B cell (primary cell): ENCODE data around the gene MRPS9. TPM values are rescaled to one million over a fixed set of nuclear protein-coding genes. Genes with fewer than 3 reads are reported as not detected.

Experiments
- ATAC-seq: fragments of 200-7000 bp; cut with Tn5 transposase; one replicate; pipeline ENCODE4 v1.10.0; 2021; ENCODE audit warnings: low read depth, mild to moderate bottlenecking, moderate number of reproducible peaks, moderate library complexity
- CTCF ChIA-PET: fragments of 350-600 bp; sonication (Branson Sonifier 250); formaldehyde crosslinking; loops from one replicate; lab custom pipeline; 2021; ENCODE audit warnings: antibody characterized with exemption, inconsistent platforms; lab: Charles Lee
- POLR2A ChIA-PET: fragments of 350-600 bp; sonication (Branson Sonifier 250); formaldehyde crosslinking; loops from one replicate; lab custom pipeline; 2021; ENCODE audit warnings: antibody characterized with exemption; lab: Charles Lee
- DNase-seq: peaks from one replicate; pipeline ENCODE4 v3.0.0; 2013
- H2AFZ ChIP-seq: 2 replicates; pipeline ENCODE4 v1.6.1; 2012; ENCODE audit warnings: mild to moderate bottlenecking, low read depth, low read length; ENCODE audit not compliant: insufficient read depth, poor library complexity, severe bottlenecking
- H3K27ac ChIP-seq, 2 donors: 1 replicate in 1 of 2; 2 replicates in 1 of 2; pipeline ENCODE4 v1.5.1; 2012 to 2013; ENCODE audit warnings: low read length in 2 of 2, mild to moderate bottlenecking in 2 of 2, moderate library complexity in 1 of 2
- H3K27me3 ChIP-seq, 4 experiments: fragments of 200-600 bp in 1 of 4; sonication (generic) in 1 of 4; replicated peaks in 1 of 4; 1 replicate in 2 of 4; 2 replicates in 2 of 4; pipeline versions ENCODE4 v1.6.1 to v1.7.0; 2013 to 2016; ENCODE audit warnings: low read length in 3 of 4, mild to moderate bottlenecking in 2 of 4, mixed read lengths in 1 of 4, moderate library complexity in 1 of 4; ENCODE audit not compliant: insufficient read depth in 4 of 4, control insufficient read depth in 3 of 4; ENCODE audit errors: control extremely low read depth in 1 of 4
- H3K36me3 ChIP-seq, 2 experiments: replicated peaks in 1 of 2; 1 replicate in 1 of 2; 2 replicates in 1 of 2; pipeline versions ENCODE4 v1.6.1 to v1.7.1; 2013; ENCODE audit warnings: low read length in 1 of 2; ENCODE audit not compliant: insufficient read depth in 2 of 2, control insufficient read depth in 1 of 2; ENCODE audit errors: control extremely low read depth in 1 of 2, extremely low read depth in 1 of 2
- H3K4me1 ChIP-seq, 2 donors: fragments of 200-600 bp in 1 of 2; sonication (generic) in 1 of 2; 1 replicate in 1 of 2; 2 replicates in 1 of 2; pipeline versions ENCODE4 v1.5.1 to v1.6.1; 2013 to 2017; ENCODE audit warnings: low read length in 2 of 2; ENCODE audit not compliant: control insufficient read depth in 2 of 2, insufficient read depth in 2 of 2
- H3K4me2 ChIP-seq: replicated peaks from 2 replicates; pipeline ENCODE3; 2012; ENCODE audit warnings: mild to moderate bottlenecking, low read depth, low read length; ENCODE audit not compliant: poor library complexity, severe bottlenecking
- H3K4me3 ChIP-seq, 5 experiments: fragments of 200-600 bp in 1 of 5; sonication (generic) in 1 of 5; 1 replicate in 3 of 5; 2 replicates in 2 of 5; pipeline versions ENCODE4 v1.5.1 to v1.7.0; 2011 to 2016; ENCODE audit warnings: low read length in 4 of 5, mild to moderate bottlenecking in 4 of 5, low read depth in 2 of 5, control low read depth in 1 of 5, moderate library complexity in 1 of 5; ENCODE audit not compliant: insufficient read depth in 1 of 5; ENCODE audit errors: control extremely low read depth in 1 of 5, extremely low read depth in 1 of 5
- H3K79me2 ChIP-seq: fragments of 200-600 bp; sonication (generic); one replicate; pipeline ENCODE4 v1.6.0; 2016; ENCODE audit warnings: low read length; ENCODE audit not compliant: control insufficient read depth, insufficient read depth
- H3K9ac ChIP-seq: fragments of 200-600 bp; sonication (generic); 2 replicates; pipeline ENCODE4 v1.6.1; 2017; ENCODE audit warnings: mild to moderate bottlenecking, low read length, moderate library complexity
- H3K9me3 ChIP-seq, 3 donors: one replicate each; pipeline versions ENCODE4 v1.6.1 to v1.7.1; 2013; ENCODE audit warnings: low read length in 2 of 3; ENCODE audit not compliant: control insufficient read depth in 2 of 3, insufficient read depth in 1 of 3; ENCODE audit errors: control extremely low read depth in 1 of 3
- H4K20me1 ChIP-seq: 2 replicates; pipeline ENCODE4 v1.6.0; 2012; ENCODE audit warnings: mild to moderate bottlenecking, low read length; ENCODE audit not compliant: insufficient read depth, control insufficient read depth, poor library complexity, severe bottlenecking
- H3K27ac Mint-ChIP-seq: one replicate; pipeline ENCODE4 v1.8.0; 2021; ENCODE audit warnings: mixed read lengths
- H3K27me3 Mint-ChIP-seq: one replicate; pipeline ENCODE4 v1.8.0; 2021; ENCODE audit warnings: mixed read lengths
- H3K4me1 Mint-ChIP-seq: one replicate; pipeline ENCODE4 v1.8.0; 2021; ENCODE audit warnings: mixed read lengths
- H3K4me3 Mint-ChIP-seq: one replicate; pipeline ENCODE4 v1.8.0; 2021; ENCODE audit warnings: mixed read lengths
- H3K9me3 Mint-ChIP-seq: one replicate; pipeline ENCODE4 v1.8.0; 2022; ENCODE audit warnings: mixed read lengths; ENCODE audit not compliant: insufficient read depth
- CTCF ChIP-seq: fragments of 200-600 bp; IDR thresholded peaks from one replicate; pipeline ENCODE4 v1.8.0; 2022; ENCODE audit warnings: antibody characterized with exemption, mild to moderate bottlenecking
- EZH2 ChIP-seq: IDR thresholded peaks from 2 replicates; pipeline ENCODE4 v1.6.1; 2012; ENCODE audit warnings: borderline replicate concordance, low read depth, mild to moderate bottlenecking, moderate library complexity, low read length; ENCODE audit not compliant: insufficient read depth, poor library complexity, severe bottlenecking
- WGBS: methylation state at CpG from one replicate; pipeline ENCODE4 v1.1.5; 2013; ENCODE audit warnings: missing lambda C conversion rate; ENCODE audit not compliant: insufficient coverage; 5-methylcytosine and 5-hydroxymethylcytosine counted together
- intact Hi-C: fragments of 100-400 bp; cut with micrococcal nuclease; formaldehyde crosslinking; loops from one replicate; pipeline ENCODE4 v1.10.0; 2022
- polyA plus RNA-seq: library from polyadenylated mRNA; depleted of rRNA; stranded (reverse); fragments of >200 nt; gene quantifications from 2 replicates; pipeline ENCODE4 v1.2.3, GENCODE V29; 2012
- total RNA-seq, 2 donors: library from RNA; stranded (reverse); fragments of 120-200 nt in 1 of 2; gene quantifications; 1 replicate in 1 of 2; 2 replicates in 1 of 2; pipeline versions ENCODE4 v1.2.3 to v1.2.4, GENCODE V29; 2013 to 2022

MRPS9 gene
- total and polyA plus RNA-seq, 2 donors (not counting 1 experiment from before 2014, with no cell fraction given): 13.0 to 19.8 TPM

- WGBS: 90% methylated on average over 2 of the region's 2 CpGs
- ATAC-seq (no peak), DNase-seq (no peak)
- Mint-ChIP-seq H3K9me3 (no peaks in the 10 kb centered on the region), H3K4me3 (no peak overlapping the region), H3K27me3 (no peaks in the 10 kb centered on the region), H3K4me1 (peaks cover 27% of the 10 kb centered on the region), H3K27ac (no peak overlapping the region)
- peaks cover 0 to 5% of the 10 kb centered on the region in 2 experiments for H3K36me3 ChIP-seq
- ChIA-PET CTCF (no interaction called here), POLR2A (no interaction called here)
- H3K79me2 ChIP-seq: peaks cover 19% of the 10 kb centered on the region
- H3K4me2 ChIP-seq: no peak overlapping the region
- TF ChIP-seq EZH2: no peak
- TF ChIP-seq CTCF: no peak
- no peak overlapping the region for H3K4me3 ChIP-seq
- H4K20me1 ChIP-seq: no peaks in the 10 kb centered on the region
- peaks cover 8 to 12% of the 10 kb centered on the region in 2 donors for H3K4me1 ChIP-seq
- no peaks in the 10 kb centered on the region for H3K9me3 ChIP-seq
- intact Hi-C loops: no loop called here
- H3K27me3 ChIP-seq: no peaks in the 10 kb centered on the region
- no peak overlapping the region for H3K27ac ChIP-seq
- H3K9ac ChIP-seq: no peak overlapping the region
- H2AFZ ChIP-seq: no peak overlapping the region
Observed at GRCh38 chr2:105042189-105042588, 4.3 kb downstream of the MRPS9 start.

GRCh38 chr2:105052773-105053172 lies 14.9 kb downstream of the MRPS9 start:
- H3K27ac ChIP-seq: no peak overlapping the region
- H3K4me1 ChIP-seq: no peaks in the 10 kb centered on the region
- Mint-ChIP-seq H3K27ac (no peak overlapping the region), H3K4me3 (no peak overlapping the region), H3K9me3 (peaks cover 2% of the 10 kb centered on the region), H3K4me1 (peaks cover 8% of the 10 kb centered on the region), H3K27me3 (no peaks in the 10 kb centered on the region)
- no peak overlapping the region for H2AFZ ChIP-seq
- no peak for TF ChIP-seq EZH2
- no peak for TF ChIP-seq CTCF
- peaks cover 2% of the 10 kb centered on the region for H4K20me1 ChIP-seq
- H3K36me3 ChIP-seq: peaks cover 2 to 7% of the 10 kb centered on the region in 2 experiments
- no peak overlapping the region for H3K4me3 ChIP-seq
- peaks cover 13% of the 10 kb centered on the region for H3K79me2 ChIP-seq
- DNase-seq: no peak
- CTCF ChIA-PET: no interaction called here
- no CpG with 5 or more reads among the region's 1 CpG for WGBS
- H3K9ac ChIP-seq: no peak overlapping the region
- H3K4me2 ChIP-seq: no peak overlapping the region
- intact Hi-C loops: no loop called here
- POLR2A ChIA-PET: no interaction called here
- no peak for ATAC-seq
- no peaks in the 10 kb centered on the region for H3K27me3 ChIP-seq
- H3K9me3 ChIP-seq: peaks cover 0 to 5% (median 0%) of the 10 kb centered on the region in 3 donors
